Body of pancreas (tissue), 4 donors: ENCODE data around the gene MAPKAPK2. TPM values are rescaled to one million over a fixed set of nuclear protein-coding genes. Genes with fewer than 3 reads are reported as not detected.

Source experiments
- ATAC-seq: fragments of 150-250 bp; one replicate; pipeline ENCODE4 v1.9.1; 2016
- DNase-seq, 4 donors: peaks; one replicate each; pipeline ENCODE4 v3.0.0-alpha.2; 2019
- H3K27ac ChIP-seq, 4 donors: fragments of 200-600 bp; sonication (generic); 1 replicate in 3 of 4; 2 replicates in 1 of 4; pipeline versions ENCODE4 v1.5.1 to v1.6.1; 2016 to 2019; ENCODE audit warnings: mild to moderate bottlenecking in 1 of 4, mixed read lengths in 1 of 4, moderate library complexity in 1 of 4
- H3K27me3 ChIP-seq, 2 donors: fragments of 200-600 bp; sonication (generic); one replicate each; pipeline ENCODE4 v1.6.0; 2016; ENCODE audit warnings: mild to moderate bottlenecking in 1 of 2
- H3K36me3 ChIP-seq, 2 donors: fragments of 200-600 bp; sonication (generic); replicated peaks in 1 of 2; 2 replicates each; pipeline ENCODE4 v1.5.1; 2016; ENCODE audit warnings: low read depth in 2 of 2; ENCODE audit not compliant: insufficient read depth in 1 of 2
- H3K4me1 ChIP-seq: fragments of 200-600 bp; sonication (generic); one replicate; pipeline ENCODE4 v1.6.0; 2016
- H3K4me3 ChIP-seq, 2 donors: fragments of 200-600 bp; sonication (generic); 1 replicate in 1 of 2; 2 replicates in 1 of 2; pipeline ENCODE4 v1.5.1; 2016 to 2019
- H3K9me3 ChIP-seq, 3 donors: fragments of 200-600 bp; sonication (generic); 1 replicate in 2 of 3; 2 replicates in 1 of 3; pipeline ENCODE4 v1.5.1; 2016
- POLR2A ChIP-seq, 3 donors: fragments of 450-650 bp; IDR thresholded peaks; one replicate each; pipeline ENCODE4 v1.6.1; 2016; ENCODE audit warnings: antibody characterized with exemption in 3 of 3, mild to moderate bottlenecking in 2 of 3
- WGBS, 2 donors: methylation state at CpG; one replicate each; pipeline ENCODE4 v1.1.5; 2017; 5-methylcytosine and 5-hydroxymethylcytosine counted together
- intact Hi-C: fragments of 100-400 bp; cut with DNase I; formaldehyde crosslinking; loops from one replicate; pipeline ENCODE4 v1.15.1; 2023
- total RNA-seq, 2 donors: library from RNA; depleted of rRNA; stranded (reverse); fragments of >200 nt; gene quantifications; one replicate each; pipeline ENCODE4 v1.1.0, GENCODE V29; 2016
- TF ChIP-seq, protein P1 (sequence below), 7 experiments: fragments of 450-650 bp in 4 of 7; fragments of 200-600 bp in 3 of 7; sonication (generic) in 3 of 7; IDR thresholded peaks; one replicate each; pipeline ENCODE4 v1.5.1; 2016 to 2019; ENCODE audit warnings: antibody characterized with exemption in 7 of 7

MAPKAPK2 gene
- total RNA-seq, 2 donors from 2014 or later = 29.1 to 46.5 TPM

DNA sequence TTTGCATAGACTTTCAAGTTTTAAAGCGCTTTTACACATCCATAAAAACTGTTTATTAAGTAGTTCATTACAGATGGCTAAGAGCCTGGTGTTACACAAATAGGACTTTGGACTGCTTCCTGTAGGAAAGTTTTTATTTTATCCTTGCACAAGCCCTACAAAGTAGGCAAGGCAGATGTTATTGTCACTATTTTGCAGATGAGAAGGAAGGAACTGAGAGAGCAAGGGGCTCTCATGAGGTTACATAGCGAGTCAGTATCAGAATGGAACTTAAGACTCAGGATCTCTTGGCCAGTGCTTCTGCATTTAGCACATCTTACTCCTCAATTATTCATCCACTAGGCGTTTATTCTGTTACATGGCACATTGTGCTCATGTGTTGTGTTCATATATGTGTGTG, 2.6 kb upstream of the MAPKAPK2 start:
- Histone ChIP-seq H3K4me3 (no peak overlapping the region), H3K9me3 (no peaks in the 10 kb centered on the region), H3K4me1 (peaks cover 15% of the 10 kb centered on the region), H3K36me3 (no peaks in the 10 kb centered on the region), H3K27me3 (no peaks in the 10 kb centered on the region), H3K27ac (no peak overlapping the region)
- TF ChIP-seq, protein P1, sequence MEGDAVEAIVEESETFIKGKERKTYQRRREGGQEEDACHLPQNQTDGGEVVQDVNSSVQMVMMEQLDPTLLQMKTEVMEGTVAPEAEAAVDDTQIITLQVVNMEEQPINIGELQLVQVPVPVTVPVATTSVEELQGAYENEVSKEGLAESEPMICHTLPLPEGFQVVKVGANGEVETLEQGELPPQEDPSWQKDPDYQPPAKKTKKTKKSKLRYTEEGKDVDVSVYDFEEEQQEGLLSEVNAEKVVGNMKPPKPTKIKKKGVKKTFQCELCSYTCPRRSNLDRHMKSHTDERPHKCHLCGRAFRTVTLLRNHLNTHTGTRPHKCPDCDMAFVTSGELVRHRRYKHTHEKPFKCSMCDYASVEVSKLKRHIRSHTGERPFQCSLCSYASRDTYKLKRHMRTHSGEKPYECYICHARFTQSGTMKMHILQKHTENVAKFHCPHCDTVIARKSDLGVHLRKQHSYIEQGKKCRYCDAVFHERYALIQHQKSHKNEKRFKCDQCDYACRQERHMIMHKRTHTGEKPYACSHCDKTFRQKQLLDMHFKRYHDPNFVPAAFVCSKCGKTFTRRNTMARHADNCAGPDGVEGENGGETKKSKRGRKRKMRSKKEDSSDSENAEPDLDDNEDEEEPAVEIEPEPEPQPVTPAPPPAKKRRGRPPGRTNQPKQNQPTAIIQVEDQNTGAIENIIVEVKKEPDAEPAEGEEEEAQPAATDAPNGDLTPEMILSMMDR (IDR thresholded peaks at IDR 0.05) = no peak
- TF ChIP-seq POLR2A (IDR thresholded peaks at IDR 0.05) = no peak
- intact Hi-C loops = no loop called here
- ATAC-seq = no peak
- no peak for DNase-seq
- WGBS, 2 donors = 58 to 67% methylated on average over 3 of the region's 3 CpGs

DNA sequence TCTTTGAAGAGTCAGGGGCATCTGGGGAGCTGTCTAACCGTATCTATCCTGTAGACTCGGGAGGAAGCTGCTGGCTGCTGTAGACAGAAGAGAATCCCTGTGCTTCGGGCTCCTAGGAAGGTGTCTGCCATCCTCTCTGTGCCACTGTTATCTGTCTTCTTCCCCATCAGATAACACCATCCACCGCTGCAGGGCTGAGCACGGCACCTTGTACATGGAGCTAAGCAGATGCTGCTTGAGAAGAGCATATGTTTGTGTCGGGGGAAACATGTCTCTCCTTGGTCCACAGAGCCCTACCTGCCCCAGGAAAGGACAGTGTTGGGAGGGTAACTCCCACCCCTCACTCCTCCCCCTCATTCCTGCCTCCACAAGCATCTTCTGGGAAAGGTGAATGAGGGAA, 1.4 kb upstream of the MAPKAPK2 start:
- TF ChIP-seq, protein P1 (IDR thresholded peaks at IDR 0.05) = no peak
- no peak for TF ChIP-seq POLR2A (IDR thresholded peaks at IDR 0.05)
- DNase-seq = no peak
- no peak for ATAC-seq
- 84 to 87% methylated on average over 6 of the region's 6 CpGs for WGBS, 2 donors
- H3K27me3 ChIP-seq = no peaks in the 10 kb centered on the region
- no peaks in the 10 kb centered on the region for H3K36me3 ChIP-seq
- no peak overlapping the region for H3K27ac ChIP-seq
- H3K4me3 ChIP-seq = no peak overlapping the region
- H3K9me3 ChIP-seq = no peaks in the 10 kb centered on the region
- H3K4me1 ChIP-seq = peaks cover 27% of the 10 kb centered on the region
- intact Hi-C loops = no loop called here

DNA sequence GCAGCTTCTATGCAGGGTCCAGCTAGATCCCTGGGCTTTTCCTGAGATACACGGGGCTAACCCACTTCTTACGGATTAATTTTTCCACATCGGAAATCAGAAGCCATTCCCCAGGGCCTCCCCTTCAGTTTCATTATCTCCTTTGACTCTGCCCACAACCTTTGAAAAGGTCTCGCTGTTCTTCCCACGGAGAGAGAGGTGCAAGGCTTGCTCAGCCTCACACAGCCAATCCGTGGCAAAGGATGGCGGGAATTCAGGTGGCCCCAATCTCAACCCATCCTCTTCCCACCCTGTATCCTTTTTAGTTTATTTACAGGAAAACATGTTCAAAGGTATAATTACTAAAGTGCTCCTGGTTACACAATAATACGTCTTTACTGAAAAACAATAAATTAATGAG, 702 bp upstream of the MAPKAPK2 start:
- DNase-seq (no peak), ATAC-seq (no peak)
- no peaks in the 10 kb centered on the region for H3K27me3 ChIP-seq
- TF ChIP-seq, protein P1 (IDR thresholded peaks at IDR 0.05) = no peak
- no peak for TF ChIP-seq POLR2A (IDR thresholded peaks at IDR 0.05)
- H3K27ac ChIP-seq = no peak overlapping the region
- no peaks in the 10 kb centered on the region for H3K9me3 ChIP-seq
- H3K4me3 ChIP-seq = no peak overlapping the region
- intact Hi-C loops = no loop called here
- H3K36me3 ChIP-seq = no peaks in the 10 kb centered on the region
- 53 to 56% methylated on average over 8 of the region's 8 CpGs for WGBS, 2 donors
- H3K4me1 ChIP-seq = peaks cover 34% of the 10 kb centered on the region

DNA sequence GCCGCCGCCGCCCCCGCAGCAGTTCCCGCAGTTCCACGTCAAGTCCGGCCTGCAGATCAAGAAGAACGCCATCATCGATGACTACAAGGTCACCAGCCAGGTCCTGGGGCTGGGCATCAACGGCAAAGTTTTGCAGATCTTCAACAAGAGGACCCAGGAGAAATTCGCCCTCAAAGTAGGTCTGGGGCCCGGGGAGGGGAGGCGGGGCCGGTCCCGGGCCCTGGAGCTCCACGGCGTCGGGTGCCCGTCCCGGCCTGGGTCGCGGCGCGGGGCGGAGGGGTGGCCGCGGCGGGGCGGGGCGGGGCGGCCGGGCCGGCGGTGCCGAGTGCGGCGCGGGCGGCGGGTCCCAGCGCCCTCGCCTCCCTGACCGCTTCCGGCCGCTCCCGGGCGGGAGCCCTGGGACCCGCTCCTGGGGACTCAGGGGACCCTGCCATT, 646 bp downstream of the MAPKAPK2 start:
- Histone ChIP-seq H3K27ac (peak overlapping the region; percentile 92 to 96 (median 95)), H3K27me3 (no peaks in the 10 kb centered on the region), H3K36me3 (no peaks in the 10 kb centered on the region), H3K9me3 (no peaks in the 10 kb centered on the region), H3K4me1 (peaks cover 47% of the 10 kb centered on the region), H3K4me3 (peak overlapping the region; percentile 67 to 76)
- WGBS, 2 donors = 0% methylated on average over 23 of the region's 48 CpGs; no CpG with 5 or more reads in 1 of the 2 donors
- intact Hi-C loops = no loop called here
- DNase-seq (peak; percentile 45 to 51 (median 47)), ATAC-seq (peak; percentile 66)
- TF ChIP-seq, protein P1 (IDR thresholded peaks at IDR 0.05) = no peak
- no peak for TF ChIP-seq POLR2A (IDR thresholded peaks at IDR 0.05)

DNA sequence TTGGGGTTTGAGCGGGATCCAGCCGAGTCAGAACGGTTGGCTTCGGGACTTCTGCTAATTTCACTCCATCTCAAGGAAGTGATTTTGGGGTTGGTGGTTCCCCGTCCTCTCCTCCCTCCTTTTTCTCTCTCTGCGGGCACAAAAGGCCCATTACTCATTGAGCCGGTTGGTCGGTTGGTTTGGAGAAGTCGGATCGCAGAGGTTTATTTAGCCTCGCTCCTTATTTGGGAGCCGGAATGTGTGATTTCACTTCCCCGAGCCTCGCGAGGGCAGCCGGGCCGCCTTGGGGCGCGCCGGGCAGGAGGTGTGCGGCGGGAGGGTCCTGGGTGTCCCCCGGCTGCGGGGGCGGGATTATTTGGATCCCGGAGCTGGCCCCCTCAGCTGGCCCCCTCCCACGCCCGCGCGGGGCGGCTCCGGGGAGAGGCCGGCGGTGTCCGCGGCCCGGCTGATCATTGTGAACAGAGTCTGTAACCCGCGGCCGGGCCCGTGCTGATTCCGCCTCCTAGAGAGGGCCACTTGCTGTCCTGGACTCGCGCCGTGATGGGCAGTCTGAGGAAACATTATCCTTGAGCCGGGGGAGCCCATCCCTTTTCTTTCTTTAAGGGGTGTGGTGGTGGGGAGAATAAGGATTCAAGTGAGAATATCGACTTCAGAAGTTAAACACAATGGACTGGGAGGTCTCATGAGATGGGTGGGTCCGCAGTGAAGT, 1.2 kb downstream of the MAPKAPK2 start:
- Histone ChIP-seq H3K4me3 (peak overlapping the region; percentile 67 to 76), H3K36me3 (no peaks in the 10 kb centered on the region), H3K4me1 (peaks cover 53% of the 10 kb centered on the region), H3K27me3 (no peaks in the 10 kb centered on the region), H3K27ac (peak overlapping the region; percentile 92 to 96 (median 95)), H3K9me3 (no peaks in the 10 kb centered on the region)
- WGBS, 2 donors = 0 to 1% methylated on average over 21 to 48 of the region's 48 CpGs
- peak; percentile 55 to 80 (median 62) for DNase-seq
- peak; percentile 41 to 77 (median 73) for TF ChIP-seq POLR2A (IDR thresholded peaks at IDR 0.05)
- TF ChIP-seq, protein P1 (IDR thresholded peaks at IDR 0.05) = no peak
- peak; percentile 71 for ATAC-seq
- intact Hi-C loops = no loop called here
